GM10847 (cell line): ENCODE results near the gene TNFAIP8L2.

Experiments used
- POLR2A ChIP-seq: IDR thresholded peaks from 2 replicates; pipeline ENCODE4 v1.6.1; 2011; ENCODE audit not compliant: insufficient read length; ENCODE audit errors: extremely low read depth

TNFAIP8L2 gene

GRCh38 chr1:151156515-151156819 is at the start of gene TNFAIP8L2:
TNFAIP8L2 (plus strand) TSS chr1:151156649; CDS start chr1:151158698, 2,049 bp downstream.
- no peak for TF ChIP-seq POLR2A

GRCh38 chr1:151106894-151107293 is 49.6 kb upstream of the TNFAIP8L2 start:
- no peak for TF ChIP-seq POLR2A

GRCh38 chr1:151108331-151108730 is 48.1 kb upstream of the TNFAIP8L2 start:
- TF ChIP-seq POLR2A = no peak

- no peak for TF ChIP-seq POLR2A
Measured at GRCh38 chr1:151113877-151114276, 42.6 kb upstream of the TNFAIP8L2 start.

GRCh38 chr1:151124763-151125403 is 31.6 kb upstream of the TNFAIP8L2 start:
- no peak for TF ChIP-seq POLR2A

- no peak for TF ChIP-seq POLR2A
Measured at GRCh38 chr1:151128800-151129199, 27.6 kb upstream of the TNFAIP8L2 start.

GRCh38 chr1:151130987-151131586 is 25.4 kb upstream of the TNFAIP8L2 start:
- TF ChIP-seq POLR2A = peak; percentile 24

- no peak for TF ChIP-seq POLR2A
Measured at GRCh38 chr1:151131701-151132334, 24.6 kb upstream of the TNFAIP8L2 start.

- TF ChIP-seq POLR2A = no peak
Measured at GRCh38 chr1:151132335-151133017, 24.0 kb upstream of the TNFAIP8L2 start.

GRCh38 chr1:151133018-151133806 is 23.2 kb upstream of the TNFAIP8L2 start:
- TF ChIP-seq POLR2A = no peak

- no peak for TF ChIP-seq POLR2A
Measured at GRCh38 chr1:151134396-151134795, 22.1 kb upstream of the TNFAIP8L2 start.

- TF ChIP-seq POLR2A = no peak
Measured at GRCh38 chr1:151134991-151135390, 21.5 kb upstream of the TNFAIP8L2 start.

- TF ChIP-seq POLR2A = no peak
Measured at GRCh38 chr1:151135433-151136385, 20.7 kb upstream of the TNFAIP8L2 start.

GRCh38 chr1:151137789-151138188 is 18.7 kb upstream of the TNFAIP8L2 start:
- TF ChIP-seq POLR2A = no peak
